ENCODE results near the gene SLC8A1. TPM values are rescaled to one million over a fixed set of nuclear protein-coding genes. Genes with fewer than 3 reads are reported as not detected.

SLC8A1 gene
- total and polyA plus RNA-seq, 10 of the 15 experiments (the other 5 are each of a cell fraction or from before 2014, with no cell fraction given), result under 0.01 to 1.2 (median 0.01) TPM; not detected in 3

DNA sequence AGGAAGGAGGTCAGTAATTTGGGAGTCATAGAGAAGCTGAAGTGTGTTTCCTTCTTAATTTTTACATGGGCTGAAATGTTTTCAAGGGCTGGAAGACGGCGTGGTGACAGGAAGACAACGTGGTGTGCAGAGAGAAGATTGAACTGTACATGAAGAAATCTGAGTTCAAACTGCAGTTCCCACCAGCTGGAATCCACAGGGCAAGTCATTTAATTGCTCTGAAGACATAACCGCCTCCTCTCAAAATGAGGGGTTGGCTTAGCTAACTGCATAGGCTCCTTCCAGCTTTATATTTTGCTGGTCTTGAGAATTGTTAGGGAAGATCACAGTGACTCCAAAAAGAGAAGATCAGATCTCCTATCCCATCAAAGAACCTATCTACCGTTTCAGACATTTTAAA lies 103.9 kb downstream of the SLC8A1 start (continued):
- TF ChIP-seq, protein P1, sequence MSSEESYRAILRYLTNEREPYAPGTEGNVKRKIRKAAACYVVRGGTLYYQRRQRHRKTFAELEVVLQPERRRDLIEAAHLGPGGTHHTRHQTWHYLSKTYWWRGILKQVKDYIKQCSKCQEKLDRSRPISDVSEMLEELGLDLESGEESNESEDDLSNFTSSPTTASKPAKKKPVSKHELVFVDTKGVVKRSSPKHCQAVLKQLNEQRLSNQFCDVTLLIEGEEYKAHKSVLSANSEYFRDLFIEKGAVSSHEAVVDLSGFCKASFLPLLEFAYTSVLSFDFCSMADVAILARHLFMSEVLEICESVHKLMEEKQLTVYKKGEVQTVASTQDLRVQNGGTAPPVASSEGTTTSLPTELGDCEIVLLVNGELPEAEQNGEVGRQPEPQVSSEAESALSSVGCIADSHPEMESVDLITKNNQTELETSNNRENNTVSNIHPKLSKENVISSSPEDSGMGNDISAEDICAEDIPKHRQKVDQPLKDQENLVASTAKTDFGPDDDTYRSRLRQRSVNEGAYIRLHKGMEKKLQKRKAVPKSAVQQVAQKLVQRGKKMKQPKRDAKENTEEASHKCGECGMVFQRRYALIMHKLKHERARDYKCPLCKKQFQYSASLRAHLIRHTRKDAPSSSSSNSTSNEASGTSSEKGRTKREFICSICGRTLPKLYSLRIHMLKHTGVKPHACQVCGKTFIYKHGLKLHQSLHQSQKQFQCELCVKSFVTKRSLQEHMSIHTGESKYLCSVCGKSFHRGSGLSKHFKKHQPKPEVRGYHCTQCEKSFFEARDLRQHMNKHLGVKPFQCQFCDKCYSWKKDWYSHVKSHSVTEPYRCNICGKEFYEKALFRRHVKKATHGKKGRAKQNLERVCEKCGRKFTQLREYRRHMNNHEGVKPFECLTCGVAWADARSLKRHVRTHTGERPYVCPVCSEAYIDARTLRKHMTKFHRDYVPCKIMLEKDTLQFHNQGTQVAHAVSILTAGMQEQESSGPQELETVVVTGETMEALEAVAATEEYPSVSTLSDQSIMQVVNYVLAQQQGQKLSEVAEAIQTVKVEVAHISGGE (CRISPR knock-in tag; IDR thresholded peaks at IDR 0.05), result no peak
- TF ChIP-seq ZBTB33 (IDR thresholded peaks at IDR 0.05), result no peak
- no peak for TF ChIP-seq MYC (IDR thresholded peaks at IDR 0.05; ENCODE audit: insufficient read depth, insufficient read length, insufficient replicate concordance, low read length, severe bottlenecking)
- no peak for TF ChIP-seq ZNF384 (IDR thresholded peaks at IDR 0.05; ENCODE audit: borderline replicate concordance, low read depth, low read length)
- TF ChIP-seq RBBP5 (conservative IDR thresholded peaks at IDR 0.05), result no peak

DNA sequence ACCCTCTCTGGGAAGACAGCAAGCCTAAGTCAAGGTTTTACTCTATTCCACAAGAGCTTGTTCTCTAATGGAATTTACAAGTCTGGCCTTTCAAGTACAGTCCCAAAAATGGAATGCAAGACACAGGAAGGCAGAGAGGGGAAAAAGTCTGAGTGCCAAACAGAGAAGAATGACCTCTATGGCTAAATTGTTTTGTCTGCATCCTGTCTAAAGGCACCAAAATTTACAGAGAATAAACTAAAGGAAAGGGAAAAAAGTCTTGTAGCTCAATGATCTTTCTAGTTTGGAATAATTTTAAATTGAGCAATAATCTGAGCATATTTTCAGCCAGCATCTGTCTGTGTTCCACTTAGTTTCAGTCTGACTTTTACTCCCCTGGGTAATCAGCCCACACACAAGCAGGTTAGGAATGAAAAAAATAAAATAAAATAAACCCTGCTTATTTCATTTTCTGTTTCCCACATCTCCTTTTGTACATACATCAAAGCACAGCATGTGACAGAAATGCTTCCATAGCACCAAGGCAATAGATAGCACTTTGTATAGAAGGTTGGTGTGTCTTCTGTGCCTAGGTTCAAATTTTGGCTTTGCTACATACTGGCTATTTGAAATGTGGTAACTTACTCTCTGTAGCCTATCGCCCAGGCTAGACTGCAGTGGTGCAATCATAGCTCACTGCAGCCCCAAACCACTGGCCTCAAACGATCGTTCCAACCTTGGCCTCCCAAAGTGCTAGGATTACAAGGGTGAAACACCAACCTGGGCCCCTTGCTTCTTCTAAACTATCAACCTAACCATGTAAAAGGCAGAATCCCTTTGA lies 105.1 kb downstream of the SLC8A1 start:
- no peak overlapping the region for H3K4me2 ChIP-seq (ENCODE audit: control insufficient read depth, insufficient read depth)
- no peaks in the 10 kb centered on the region for H3K27me3 ChIP-seq (replicated peaks in 1 of 2; ENCODE audit: control insufficient read depth in 2 of 2, insufficient read depth in 2 of 2, low read length in 1 of 2)
- no peak overlapping the region; the same call in 1 of the 2 replicates for H2AFZ ChIP-seq (ENCODE audit: control insufficient read depth, low read depth, low read length)
- in situ Hi-C loops (cut with MboI), result no loop called here
- no peak for FAIRE-seq
- BruUV-seq (replicated peaks), result no TSS peak
- ChIA-PET RAD21 (ENCODE audit: unreplicated experiment) (no interaction called here), POLR2A (no interaction called here), CTCF (interaction anchor here (0.6 kb wide), 1 partner anchor 936 kb away, joined by 3 read pairs; no protein-coding TSS in a partner anchor), SMC1A (ENCODE audit: uncharacterized antibody, unreplicated experiment) (no interaction called here)
- peak; percentile 5 for DNase-seq (ENCODE audit: low read depth, low spot score)
- no peak overlapping the region for H3K27ac ChIP-seq (ENCODE audit: control insufficient read depth, insufficient read depth)
- 0% methylated on average over 3 of the region's 3 CpGs for WGBS (ENCODE audit: insufficient coverage, insufficient replicate concordance, low lambda C conversion rate, missing lambda C conversion rate)
- no peaks in the 10 kb centered on the region for H3K9me3 ChIP-seq (replicated peaks; ENCODE audit: control insufficient read depth, insufficient read depth, low read length)
- intact Hi-C loops (cut with micrococcal nuclease; ENCODE audit: unreplicated experiment), result no loop called here
- H3K4me1 ChIP-seq (ENCODE audit: control insufficient read depth, insufficient read depth, low read length), result no peaks in the 10 kb centered on the region
- H3K9ac ChIP-seq (ENCODE audit: control insufficient read depth, insufficient read depth, low read length), result no peak overlapping the region
- H3K36me3 ChIP-seq (ENCODE audit: control insufficient read depth in 2 of 2, insufficient read depth in 2 of 2, low read length in 1 of 2), result no peaks in the 10 kb centered on the region
- peak; percentile 62 for ATAC-seq
- H3K4me3 ChIP-seq, result no peak overlapping the region
- H3K79me2 ChIP-seq (ENCODE audit: control insufficient read depth, insufficient read depth, low read length), result no peaks in the 10 kb centered on the region
- H4K20me1 ChIP-seq (ENCODE audit: control insufficient read depth, insufficient read depth), result no peaks in the 10 kb centered on the region
- TF ChIP-seq, protein P2, sequence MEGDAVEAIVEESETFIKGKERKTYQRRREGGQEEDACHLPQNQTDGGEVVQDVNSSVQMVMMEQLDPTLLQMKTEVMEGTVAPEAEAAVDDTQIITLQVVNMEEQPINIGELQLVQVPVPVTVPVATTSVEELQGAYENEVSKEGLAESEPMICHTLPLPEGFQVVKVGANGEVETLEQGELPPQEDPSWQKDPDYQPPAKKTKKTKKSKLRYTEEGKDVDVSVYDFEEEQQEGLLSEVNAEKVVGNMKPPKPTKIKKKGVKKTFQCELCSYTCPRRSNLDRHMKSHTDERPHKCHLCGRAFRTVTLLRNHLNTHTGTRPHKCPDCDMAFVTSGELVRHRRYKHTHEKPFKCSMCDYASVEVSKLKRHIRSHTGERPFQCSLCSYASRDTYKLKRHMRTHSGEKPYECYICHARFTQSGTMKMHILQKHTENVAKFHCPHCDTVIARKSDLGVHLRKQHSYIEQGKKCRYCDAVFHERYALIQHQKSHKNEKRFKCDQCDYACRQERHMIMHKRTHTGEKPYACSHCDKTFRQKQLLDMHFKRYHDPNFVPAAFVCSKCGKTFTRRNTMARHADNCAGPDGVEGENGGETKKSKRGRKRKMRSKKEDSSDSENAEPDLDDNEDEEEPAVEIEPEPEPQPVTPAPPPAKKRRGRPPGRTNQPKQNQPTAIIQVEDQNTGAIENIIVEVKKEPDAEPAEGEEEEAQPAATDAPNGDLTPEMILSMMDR (IDR thresholded peaks at IDR 0.05 in 2 of 3, conservative IDR thresholded peaks at IDR 0.05 in 1 of 3; ENCODE audit: control insufficient read depth in 2 of 3, extremely low read depth in 1 of 3, insufficient read depth in 1 of 3, low read depth in 3 of 3, low read length in 3 of 3), result no peak
- TF ChIP-seq NFIC (IDR thresholded peaks at IDR 0.05; ENCODE audit: low read depth, low read length) (no peak), MTA3 (IDR thresholded peaks at IDR 0.05; ENCODE audit: borderline replicate concordance, low read length) (no peak), BRCA1 (IDR thresholded peaks at IDR 0.05; ENCODE audit: low read depth, low read length) (no peak), ATF7 (IDR thresholded peaks at IDR 0.05; ENCODE audit: low read depth) (no peak)
- TF ChIP-seq, protein P3, sequence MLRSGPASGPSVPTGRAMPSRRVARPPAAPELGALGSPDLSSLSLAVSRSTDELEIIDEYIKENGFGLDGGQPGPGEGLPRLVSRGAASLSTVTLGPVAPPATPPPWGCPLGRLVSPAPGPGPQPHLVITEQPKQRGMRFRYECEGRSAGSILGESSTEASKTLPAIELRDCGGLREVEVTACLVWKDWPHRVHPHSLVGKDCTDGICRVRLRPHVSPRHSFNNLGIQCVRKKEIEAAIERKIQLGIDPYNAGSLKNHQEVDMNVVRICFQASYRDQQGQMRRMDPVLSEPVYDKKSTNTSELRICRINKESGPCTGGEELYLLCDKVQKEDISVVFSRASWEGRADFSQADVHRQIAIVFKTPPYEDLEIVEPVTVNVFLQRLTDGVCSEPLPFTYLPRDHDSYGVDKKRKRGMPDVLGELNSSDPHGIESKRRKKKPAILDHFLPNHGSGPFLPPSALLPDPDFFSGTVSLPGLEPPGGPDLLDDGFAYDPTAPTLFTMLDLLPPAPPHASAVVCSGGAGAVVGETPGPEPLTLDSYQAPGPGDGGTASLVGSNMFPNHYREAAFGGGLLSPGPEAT (IDR thresholded peaks at IDR 0.05; ENCODE audit: low read depth), result no peak

Data from GM12878 (cell line).